Measurements from ENCODE around the gene ZNF724.

GRCh38 chr19:23260956-23261355 is 10.8 kb upstream of the ZNF724 start:
- TF ChIP-seq POLR2AphosphoS5 (IDR thresholded peaks at IDR 0.05) (no peak), CTCF (IDR thresholded peaks at IDR 0.05) (no peak), POLR2A (IDR thresholded peaks at IDR 0.05) (no peak), EP300 (IDR thresholded peaks at IDR 0.05) (no peak)

All from stomach (tissue), 4 donors.